HepG2 (cell line): ENCODE data around the gene CTNNA2.

ENCODE experiments used
- FOXK2 ChIP-seq: fragments of 450-650 bp; IDR thresholded peaks from 2 replicates; pipeline ENCODE4 v1.6.1; 2016
- NR3C1 ChIP-seq: sonication (generic); formaldehyde crosslinking; IDR thresholded peaks from 2 replicates; pipeline ENCODE4 v1.4.0; 2020; ENCODE audit warnings: missing genetic modification reagents
- POLR2A ChIP-seq, 2 experiments: IDR thresholded peaks; 2 replicates each; pipeline ENCODE4 v1.6.1; 2011; ENCODE audit warnings: low read depth in 2 of 2, low read length in 2 of 2, mild to moderate bottlenecking in 1 of 2, moderate library complexity in 1 of 2; ENCODE audit not compliant: insufficient read depth in 1 of 2
- ZFP90 ChIP-seq: sonication (generic); formaldehyde crosslinking; IDR thresholded peaks from 2 replicates; pipeline ENCODE4 v1.8.0; 2022; ENCODE audit warnings: missing genetic modification reagents, mild to moderate bottlenecking, inconsistent platforms, borderline replicate concordance
- ZNF609 ChIP-seq: sonication (generic); formaldehyde crosslinking; IDR thresholded peaks from 2 replicates; pipeline ENCODE4 v1.4.0; 2020; ENCODE audit warnings: mild to moderate bottlenecking, missing genetic modification reagents, borderline replicate concordance

GRCh38 chr2:79798776-79799175 is 285.9 kb downstream of the CTNNA2 start:
- TF ChIP-seq ZNF609 (CRISPR knock-in tag) (no peak), POLR2A (IDR thresholded peaks at IDR 0.05; ENCODE audit: insufficient read depth in 1 of 2, low read depth in 2 of 2, low read length in 2 of 2) (no peak), NR3C1 (CRISPR knock-in tag) (no peak), ZFP90 (CRISPR knock-in tag) (no peak), FOXK2 (no peak)
